Endothelial cell of umbilical vein (primary cell): ENCODE data around the gene CDX1. TPM values are rescaled to one million over a fixed set of nuclear protein-coding genes. Genes with fewer than 3 reads are reported as not detected.

ENCODE experiments used
- BruUV-seq: library from RNA; stranded (reverse); fragments of 400-500 nt; replicated peaks from 2 replicates; lab custom pipeline; 2021; lab: Mats Ljungman, UMichigan
- CTCF ChIA-PET: fragments of 300-600, 350-600 bp; sonication (Branson Sonifier 250); formaldehyde crosslinking; loops from one replicate; lab custom pipeline; 2021; ENCODE audit warnings: antibody characterized with exemption, inconsistent platforms; lab: Charles Lee
- POLR2A ChIA-PET: fragments of 300-600, 350-600 bp; sonication (Branson Sonifier 250); formaldehyde crosslinking; loops from one replicate; lab custom pipeline; 2021; ENCODE audit warnings: antibody characterized with exemption, inconsistent platforms; lab: Charles Lee
- DNase-seq: peaks from one replicate; pipeline ENCODE4 v3.0.0-alpha.2; 2011; ENCODE audit warnings: low read depth, low spot score
- FAIRE-seq: peaks from 2 replicates; lab custom pipeline; 2011; peaks lifted over from hg19 to GRCh38; lab: Jason Lieb, UNC
- H2AFZ ChIP-seq: 2 replicates; pipeline ENCODE4 v1.6.0; 2012; ENCODE audit warnings: low read depth, low read length, control low read depth, inconsistent platforms
- H3K27ac ChIP-seq: 2 replicates; pipeline ENCODE4 v1.5.1; 2011; ENCODE audit warnings: low read depth, mild to moderate bottlenecking, control low read depth, low read length, moderate library complexity; ENCODE audit not compliant: insufficient read depth
- H3K27me3 ChIP-seq, 2 experiments: 2 replicates each; pipeline versions ENCODE4 v1.6.0 to v1.6.1; 2011; ENCODE audit warnings: low read length in 2 of 2, mixed read lengths in 1 of 2; ENCODE audit not compliant: control insufficient read depth in 2 of 2, insufficient read depth in 2 of 2
- H3K36me3 ChIP-seq, 2 experiments: 2 replicates in 1 of 2; 3 replicates in 1 of 2; pipeline ENCODE4 v1.5.1; 2011; ENCODE audit warnings: low read length in 2 of 2, mild to moderate bottlenecking in 1 of 2, moderate library complexity in 1 of 2; ENCODE audit not compliant: control insufficient read depth in 2 of 2, insufficient read depth in 2 of 2; ENCODE audit errors: extremely low read depth in 1 of 2
- H3K4me1 ChIP-seq: 3 replicates; pipeline ENCODE4 v1.5.1; 2011; ENCODE audit warnings: mild to moderate bottlenecking, low read length; ENCODE audit not compliant: control insufficient read depth, insufficient read depth; ENCODE audit errors: extremely low read depth
- H3K4me2 ChIP-seq: 2 replicates; pipeline ENCODE4 v1.6.1; 2011; ENCODE audit warnings: low read length, control low read depth, mixed read lengths; ENCODE audit not compliant: insufficient read depth
- H3K4me3 ChIP-seq, 3 experiments: fragments of 200-600 bp in 1 of 3; sonication (generic), shearing (Covaris generic) in 1 of 3; replicated peaks in 1 of 3; 2 replicates each; pipeline ENCODE4 v1.5.1; 2011 to 2016; ENCODE audit warnings: control low read depth in 3 of 3, low read length in 3 of 3, mild to moderate bottlenecking in 2 of 3, inconsistent platforms in 1 of 3, low read depth in 1 of 3, moderate library complexity in 1 of 3; ENCODE audit not compliant: insufficient read depth in 1 of 3
- H3K79me2 ChIP-seq: 2 replicates; pipeline ENCODE4 v1.6.0; 2012; ENCODE audit warnings: low read length, inconsistent platforms; ENCODE audit not compliant: control insufficient read depth, insufficient read depth
- H3K9ac ChIP-seq: replicated peaks from 2 replicates; pipeline ENCODE3; 2011; ENCODE audit warnings: low read length, control low read depth; ENCODE audit not compliant: insufficient read depth; ENCODE audit errors: extremely low read depth
- H3K9me1 ChIP-seq: replicated peaks from 3 replicates; pipeline ENCODE4 v1.6.0; 2011; ENCODE audit warnings: mild to moderate bottlenecking, low read length; ENCODE audit not compliant: control insufficient read depth, insufficient read depth; ENCODE audit errors: extremely low read depth
- H3K9me3 ChIP-seq: replicated peaks from 2 replicates; pipeline ENCODE4 v1.5.1; 2012; ENCODE audit warnings: low read length, inconsistent platforms; ENCODE audit not compliant: control insufficient read depth, insufficient read depth
- H4K20me1 ChIP-seq: replicated peaks from 2 replicates; pipeline ENCODE3; 2011; ENCODE audit warnings: mild to moderate bottlenecking, low read length; ENCODE audit not compliant: control insufficient read depth, insufficient read depth; ENCODE audit errors: extremely low read depth
- CTCF ChIP-seq, 2 donors: IDR thresholded peaks; 1 replicate in 1 of 2; 2 replicates in 1 of 2; pipeline ENCODE4 v1.5.1; 2011; ENCODE audit warnings: low read length in 2 of 2, mild to moderate bottlenecking in 2 of 2, moderate library complexity in 2 of 2, control low read depth in 1 of 2, inconsistent platforms in 1 of 2, low read depth in 1 of 2; ENCODE audit not compliant: insufficient read depth in 1 of 2; ENCODE audit errors: extremely low read depth in 1 of 2
- EZH2 ChIP-seq: IDR thresholded peaks from 2 replicates; pipeline ENCODE4 v1.6.1; 2012; ENCODE audit warnings: borderline replicate concordance, low read depth, mild to moderate bottlenecking, moderate library complexity, low read length, inconsistent platforms; ENCODE audit not compliant: severe bottlenecking
- FOS ChIP-seq: IDR thresholded peaks from 2 replicates; pipeline ENCODE4 v1.6.1; 2011; ENCODE audit warnings: mild to moderate bottlenecking, low read length, moderate library complexity, borderline replicate concordance; ENCODE audit not compliant: insufficient read depth
- JUN ChIP-seq: IDR thresholded peaks from 2 replicates; pipeline ENCODE4 v1.6.1; 2011; ENCODE audit warnings: borderline replicate concordance, low read depth; ENCODE audit not compliant: insufficient read length, insufficient read depth
- MAX ChIP-seq: IDR thresholded peaks from 2 replicates; pipeline ENCODE4 v1.6.1; 2011; ENCODE audit not compliant: insufficient read depth, insufficient read length
- MYC ChIP-seq: IDR thresholded peaks from one replicate; pipeline ENCODE4 v1.6.1; 2011; ENCODE audit warnings: mild to moderate bottlenecking, low read depth, low read length
- POLR2A ChIP-seq: IDR thresholded peaks from 2 replicates; pipeline ENCODE4 v1.6.1; 2012; ENCODE audit warnings: low read depth, mild to moderate bottlenecking, control low read depth, low read length
- POLR2AphosphoS5 ChIP-seq: IDR thresholded peaks from 2 replicates; pipeline ENCODE4 v1.6.1; 2012; ENCODE audit warnings: low read depth, mild to moderate bottlenecking, control low read depth, low read length, moderate library complexity; ENCODE audit not compliant: insufficient read depth
- dilution Hi-C: fragments of 300-500 bp; cut with MboI; formaldehyde crosslinking; loops from one replicate; pipeline ENCODE4 v1.15.0; 2019; ENCODE audit warnings: low sequenced_read_pairs; ENCODE audit not compliant: extremely low pct_ligation_motif_present
- intact Hi-C: fragments of 100-400 bp; cut with micrococcal nuclease; formaldehyde crosslinking; loops from one replicate; pipeline ENCODE4 v1.10.0; 2022
- polyA plus RNA-seq, 4 experiments: library from polyadenylated mRNA; depleted of rRNA in 3 of 4; stranded (reverse) in 3 of 4; unstranded in 1 of 4; fragments of >200 nt; gene quantifications; 2 replicates each; pipeline versions ENCODE4 v1.2.1 to v1.2.3, GENCODE V29; 2011 to 2012; ENCODE audit warnings: missing spikeins in 1 of 4
- total RNA-seq: library from RNA; stranded (reverse); gene quantifications from 2 replicates; pipeline ENCODE4 v1.2.3, GENCODE V29; 2021

CDX1 gene
- total and polyA plus RNA-seq, 2 donors (not counting 3 experiments of a cell fraction or from before 2014, with no cell fraction given): not detected

GRCh38 chr5:150156027-150156368 lies 10.6 kb upstream of the CDX1 start:
- BruUV-seq: no TSS peak
- ChIA-PET CTCF (interaction anchor here (0.9 to 1.3 kb wide), 6 partner anchors 9 to 259 kb away, joined by 3 to 6 read pairs (median 4); no protein-coding TSS in a partner anchor), POLR2A (interaction anchor here (0.6 kb wide), 2 partner anchors 54 to 73 kb away, joined by 3 to 4 read pairs; no protein-coding TSS in a partner anchor)
- DNase-seq (no peak), FAIRE-seq (no peak)
- H3K4me2 ChIP-seq: peak overlapping the region; percentile 37
- peaks cover 0 to 5% of the 10 kb centered on the region in 2 experiments for H3K27me3 ChIP-seq
- no peaks in the 10 kb centered on the region for H3K79me2 ChIP-seq
- no peak overlapping the region for H3K27ac ChIP-seq
- H3K36me3 ChIP-seq: no peaks in the 10 kb centered on the region
- H3K4me3 ChIP-seq: peak overlapping the region in 2 of 3 experiments; percentile 14 to 26
- H3K9me3 ChIP-seq: no peaks in the 10 kb centered on the region
- H3K9me1 ChIP-seq: no peaks in the 10 kb centered on the region
- peak overlapping the region; percentile 20 for H3K9ac ChIP-seq
- peaks cover 5% of the 10 kb centered on the region for H3K4me1 ChIP-seq
- H4K20me1 ChIP-seq: no peaks in the 10 kb centered on the region
- intact Hi-C loops: no loop called here
- dilution Hi-C loops: no loop called here
- H2AFZ ChIP-seq: peak overlapping the region; percentile 81
- TF ChIP-seq FOS: no peak
- no peak for TF ChIP-seq MAX
- TF ChIP-seq EZH2: no peak
- TF ChIP-seq JUN: no peak
- no peak for TF ChIP-seq POLR2AphosphoS5
- TF ChIP-seq CTCF (IDR thresholded peaks at IDR 0.05; ENCODE audit: extremely low read depth in 1 of 2, insufficient read depth in 1 of 2, low read depth in 1 of 2, low read length in 2 of 2): no peak
- TF ChIP-seq POLR2A: no peak
- no peak for TF ChIP-seq MYC
